GM23338 (cell line): ENCODE data around the gene TRIM45. TPM values are rescaled to one million over a fixed set of nuclear protein-coding genes. Genes with fewer than 3 reads are reported as not detected.

Experiments used
- ATAC-seq: fragments of 200-7000 bp; cut with Tn5 transposase; 3 replicates; pipeline ENCODE4 v1.9.1; 2020
- DNase-seq: peaks from one replicate; pipeline ENCODE4 v3.0.0-alpha.2; 2015; ENCODE audit warnings: low spot score
- H2AFZ ChIP-seq: fragments of 200-600 bp; sonication (generic); 2 replicates; pipeline ENCODE4 v1.8.0; 2016; ENCODE audit warnings: antibody characterized with exemption, mild to moderate bottlenecking, moderate library complexity
- H3F3A ChIP-seq: fragments of 200-600 bp; sonication (generic); replicated peaks from 2 replicates; pipeline ENCODE4 v1.8.0; 2017; ENCODE audit warnings: antibody characterized with exemption, mixed run types, low read depth
- H3K27ac ChIP-seq: fragments of 200-600 bp; sonication (generic); 2 replicates; pipeline ENCODE4 v1.6.1; 2016; ENCODE audit warnings: low read depth
- H3K27me3 ChIP-seq: fragments of 200-600 bp; sonication (generic); 2 replicates; pipeline ENCODE4 v1.8.0; 2016; ENCODE audit warnings: mild to moderate bottlenecking, mixed run types, moderate library complexity; ENCODE audit not compliant: insufficient read depth
- H3K36me3 ChIP-seq: fragments of 200-600 bp; sonication (generic); 2 replicates; pipeline ENCODE4 v1.8.0; 2016; ENCODE audit warnings: mild to moderate bottlenecking; ENCODE audit not compliant: insufficient read depth
- H3K4me1 ChIP-seq: fragments of 200-600 bp; sonication (generic); 2 replicates; pipeline ENCODE4 v1.8.0; 2016; ENCODE audit warnings: mild to moderate bottlenecking, moderate library complexity; ENCODE audit not compliant: insufficient read depth
- H3K4me2 ChIP-seq: fragments of 200-600 bp; sonication (generic); 2 replicates; pipeline ENCODE4 v1.7.1; 2017; ENCODE audit warnings: mixed run types
- H3K4me3 ChIP-seq: fragments of 200-600 bp; sonication (generic); 2 replicates; pipeline ENCODE4 v1.6.1; 2016; ENCODE audit warnings: mixed run types
- H3K79me2 ChIP-seq: fragments of 200-600 bp; sonication (generic); replicated peaks from 2 replicates; pipeline ENCODE4 v1.8.0; 2017; ENCODE audit warnings: mild to moderate bottlenecking; ENCODE audit not compliant: insufficient read depth
- H3K9me2 ChIP-seq: fragments of 200-600 bp; sonication (generic); 2 replicates; pipeline ENCODE4 v1.8.0; 2017; ENCODE audit not compliant: insufficient read depth
- H4K20me1 ChIP-seq: fragments of 200-600 bp; sonication (generic); replicated peaks from 2 replicates; pipeline ENCODE4 v1.8.0; 2017; ENCODE audit warnings: mild to moderate bottlenecking; ENCODE audit not compliant: insufficient read depth
- H3K27ac Mint-ChIP-seq: 2 replicates; pipeline ENCODE4 v1.8.0; 2020; ENCODE audit warnings: inconsistent platforms, mild to moderate bottlenecking, moderate library complexity, mixed read lengths
- H3K27me3 Mint-ChIP-seq: 3 replicates; pipeline ENCODE4 v1.8.0; 2022; ENCODE audit warnings: low read depth, mild to moderate bottlenecking, moderate library complexity, mixed read lengths, inconsistent platforms; ENCODE audit not compliant: insufficient read depth, poor library complexity
- H3K36me3 Mint-ChIP-seq: 3 replicates; pipeline ENCODE4 v1.8.0; 2021; ENCODE audit warnings: low read depth, mild to moderate bottlenecking, inconsistent platforms, moderate library complexity, mixed read lengths
- H3K4me1 Mint-ChIP-seq: 3 replicates; pipeline ENCODE4 v1.8.0; 2020; ENCODE audit warnings: mild to moderate bottlenecking, inconsistent platforms, mixed read lengths
- H3K4me3 Mint-ChIP-seq: 3 replicates; pipeline ENCODE4 v1.8.0; 2021; ENCODE audit warnings: moderate library complexity, mild to moderate bottlenecking, inconsistent platforms, mixed read lengths
- H3K9me3 Mint-ChIP-seq: 3 replicates; pipeline ENCODE4 v1.8.0; 2020; ENCODE audit warnings: moderate library complexity, mild to moderate bottlenecking, inconsistent platforms, mixed read lengths
- CREB1 ChIP-seq: fragments of 250-450 bp; sonication (Bioruptor Pico); IDR thresholded peaks from 2 replicates; pipeline ENCODE4 v1.5.0; 2020; ENCODE audit warnings: low read depth, mild to moderate bottlenecking, moderate library complexity
- EZH2 ChIP-seq: fragments of 200-600 bp; sonication (generic); IDR thresholded peaks from one replicate; pipeline ENCODE4 v1.8.0; 2017; ENCODE audit warnings: antibody characterized with exemption, mild to moderate bottlenecking, low read depth; ENCODE audit not compliant: unreplicated experiment
- EZH2phosphoT487 ChIP-seq: fragments of 200-600 bp; sonication (generic); IDR thresholded peaks from one replicate; pipeline ENCODE4 v1.8.1; 2018; ENCODE audit warnings: antibody characterized with exemption; ENCODE audit not compliant: unreplicated experiment
- JUNB ChIP-seq: IDR thresholded peaks from one replicate; pipeline ENCODE4 v1.6.1; 2016; ENCODE audit warnings: antibody characterized with exemption; ENCODE audit not compliant: unreplicated experiment
- NANOG ChIP-seq: IDR thresholded peaks from 2 replicates; pipeline ENCODE4 v1.6.1; 2016; ENCODE audit warnings: antibody characterized with exemption, borderline replicate concordance
- POLR2AphosphoS5 ChIP-seq: IDR thresholded peaks from 2 replicates; pipeline ENCODE4 v1.6.1; 2016; ENCODE audit warnings: antibody characterized with exemption, low read depth
- REST ChIP-seq: IDR thresholded peaks from one replicate; pipeline ENCODE4 v1.6.1; 2018; ENCODE audit warnings: antibody characterized with exemption; ENCODE audit not compliant: unreplicated experiment
- STAT1 ChIP-seq: IDR thresholded peaks from one replicate; pipeline ENCODE4 v1.6.1; 2016; ENCODE audit warnings: antibody characterized with exemption; ENCODE audit not compliant: unreplicated experiment
- ZNF114 ChIP-seq: fragments of 250-450 bp; sonication (Bioruptor Pico); IDR thresholded peaks from 2 replicates; pipeline ENCODE4 v1.5.0; 2020; ENCODE audit warnings: mild to moderate bottlenecking, moderate library complexity
- ZNF331 ChIP-seq: fragments of 250-450 bp; sonication (Bioruptor Pico); IDR thresholded peaks from 2 replicates; pipeline ENCODE4 v1.5.0; 2020; ENCODE audit warnings: low read depth, mild to moderate bottlenecking, moderate library complexity
- polyA plus RNA-seq: library from polyadenylated mRNA; unstranded; fragments of >200 nt; fragmentation: Nextera tagmentation; extraction: Ambion mirVana; gene quantifications from 2 replicates; pipeline ENCODE4 v1.2.1, GENCODE V29; 2016
- total RNA-seq: library from RNA; depleted of rRNA; stranded (reverse); fragments of >200 nt; shearing (Covaris generic); gene quantifications from 2 replicates; pipeline ENCODE4 v1.2.3, GENCODE V29; 2014
- TF ChIP-seq, protein P1 (sequence below): fragments of 250-450 bp; sonication (Bioruptor Pico); IDR thresholded peaks from 2 replicates; pipeline ENCODE4 v1.5.0; 2020; ENCODE audit warnings: mild to moderate bottlenecking, moderate library complexity
- TF ChIP-seq, protein P2 (sequence below), 2 experiments: fragments of 200-600 bp in 1 of 2; sonication (generic) in 1 of 2; conservative IDR thresholded peaks; 2 replicates each; pipeline versions ENCODE4 v1.5.1 to v1.6.1; 2016 to 2017; ENCODE audit warnings: antibody characterized with exemption in 2 of 2, low read depth in 2 of 2, mild to moderate bottlenecking in 2 of 2, moderate library complexity in 1 of 2

TRIM45 gene
- total and polyA plus RNA-seq, 2 experiments from 2014 or later: 8.8 to 15.0 TPM

- TF ChIP-seq CREB1 (CRISPR knock-in tag) (no peak), STAT1 (no peak)
- TF ChIP-seq, protein P1, sequence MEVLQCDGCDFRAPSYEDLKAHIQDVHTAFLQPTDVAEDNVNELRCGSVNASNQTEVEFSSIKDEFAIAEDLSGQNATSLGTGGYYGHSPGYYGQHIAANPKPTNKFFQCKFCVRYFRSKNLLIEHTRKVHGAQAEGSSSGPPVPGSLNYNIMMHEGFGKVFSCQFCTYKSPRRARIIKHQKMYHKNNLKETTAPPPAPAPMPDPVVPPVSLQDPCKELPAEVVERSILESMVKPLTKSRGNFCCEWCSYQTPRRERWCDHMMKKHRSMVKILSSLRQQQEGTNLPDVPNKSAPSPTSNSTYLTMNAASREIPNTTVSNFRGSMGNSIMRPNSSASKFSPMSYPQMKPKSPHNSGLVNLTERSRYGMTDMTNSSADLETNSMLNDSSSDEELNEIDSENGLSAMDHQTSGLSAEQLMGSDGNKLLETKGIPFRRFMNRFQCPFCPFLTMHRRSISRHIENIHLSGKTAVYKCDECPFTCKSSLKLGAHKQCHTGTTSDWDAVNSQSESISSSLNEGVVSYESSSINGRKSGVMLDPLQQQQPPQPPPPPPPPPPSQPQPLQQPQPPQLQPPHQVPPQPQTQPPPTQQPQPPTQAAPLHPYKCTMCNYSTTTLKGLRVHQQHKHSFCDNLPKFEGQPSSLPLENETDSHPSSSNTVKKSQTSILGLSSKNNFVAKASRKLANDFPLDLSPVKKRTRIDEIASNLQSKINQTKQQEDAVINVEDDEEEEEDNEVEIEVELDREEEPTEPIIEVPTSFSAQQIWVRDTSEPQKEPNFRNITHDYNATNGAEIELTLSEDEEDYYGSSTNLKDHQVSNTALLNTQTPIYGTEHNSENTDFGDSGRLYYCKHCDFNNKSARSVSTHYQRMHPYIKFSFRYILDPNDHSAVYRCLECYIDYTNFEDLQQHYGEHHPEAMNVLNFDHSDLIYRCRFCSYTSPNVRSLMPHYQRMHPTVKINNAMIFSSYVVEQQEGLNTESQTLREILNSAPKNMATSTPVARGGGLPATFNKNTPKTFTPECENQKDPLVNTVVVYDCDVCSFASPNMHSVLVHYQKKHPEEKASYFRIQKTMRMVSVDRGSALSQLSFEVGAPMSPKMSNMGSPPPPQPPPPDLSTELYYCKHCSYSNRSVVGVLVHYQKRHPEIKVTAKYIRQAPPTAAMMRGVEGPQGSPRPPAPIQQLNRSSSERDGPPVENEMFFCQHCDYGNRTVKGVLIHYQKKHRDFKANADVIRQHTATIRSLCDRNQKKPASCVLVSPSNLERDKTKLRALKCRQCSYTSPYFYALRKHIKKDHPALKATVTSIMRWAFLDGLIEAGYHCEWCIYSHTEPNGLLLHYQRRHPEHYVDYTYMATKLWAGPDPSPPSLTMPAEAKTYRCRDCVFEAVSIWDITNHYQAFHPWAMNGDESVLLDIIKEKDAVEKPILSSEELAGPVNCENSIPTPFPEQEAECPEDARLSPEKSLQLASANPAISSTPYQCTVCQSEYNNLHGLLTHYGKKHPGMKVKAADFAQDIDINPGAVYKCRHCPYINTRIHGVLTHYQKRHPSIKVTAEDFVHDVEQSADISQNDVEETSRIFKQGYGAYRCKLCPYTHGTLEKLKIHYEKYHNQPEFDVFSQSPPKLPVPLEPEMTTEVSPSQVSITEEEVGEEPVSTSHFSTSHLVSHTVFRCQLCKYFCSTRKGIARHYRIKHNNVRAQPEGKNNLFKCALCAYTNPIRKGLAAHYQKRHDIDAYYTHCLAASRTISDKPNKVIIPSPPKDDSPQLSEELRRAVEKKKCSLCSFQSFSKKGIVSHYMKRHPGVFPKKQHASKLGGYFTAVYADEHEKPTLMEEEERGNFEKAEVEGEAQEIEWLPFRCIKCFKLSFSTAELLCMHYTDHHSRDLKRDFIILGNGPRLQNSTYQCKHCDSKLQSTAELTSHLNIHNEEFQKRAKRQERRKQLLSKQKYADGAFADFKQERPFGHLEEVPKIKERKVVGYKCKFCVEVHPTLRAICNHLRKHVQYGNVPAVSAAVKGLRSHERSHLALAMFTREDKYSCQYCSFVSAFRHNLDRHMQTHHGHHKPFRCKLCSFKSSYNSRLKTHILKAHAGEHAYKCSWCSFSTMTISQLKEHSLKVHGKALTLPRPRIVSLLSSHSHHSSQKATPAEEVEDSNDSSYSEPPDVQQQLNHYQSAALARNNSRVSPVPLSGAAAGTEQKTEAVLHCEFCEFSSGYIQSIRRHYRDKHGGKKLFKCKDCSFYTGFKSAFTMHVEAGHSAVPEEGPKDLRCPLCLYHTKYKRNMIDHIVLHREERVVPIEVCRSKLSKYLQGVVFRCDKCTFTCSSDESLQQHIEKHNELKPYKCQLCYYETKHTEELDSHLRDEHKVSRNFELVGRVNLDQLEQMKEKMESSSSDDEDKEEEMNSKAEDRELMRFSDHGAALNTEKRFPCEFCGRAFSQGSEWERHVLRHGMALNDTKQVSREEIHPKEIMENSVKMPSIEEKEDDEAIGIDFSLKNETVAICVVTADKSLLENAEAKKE (CRISPR knock-in tag): no peak
Measured at GRCh38 chr1:117089996-117090395, 31.6 kb downstream of the TRIM45 start (continued).

DNA sequence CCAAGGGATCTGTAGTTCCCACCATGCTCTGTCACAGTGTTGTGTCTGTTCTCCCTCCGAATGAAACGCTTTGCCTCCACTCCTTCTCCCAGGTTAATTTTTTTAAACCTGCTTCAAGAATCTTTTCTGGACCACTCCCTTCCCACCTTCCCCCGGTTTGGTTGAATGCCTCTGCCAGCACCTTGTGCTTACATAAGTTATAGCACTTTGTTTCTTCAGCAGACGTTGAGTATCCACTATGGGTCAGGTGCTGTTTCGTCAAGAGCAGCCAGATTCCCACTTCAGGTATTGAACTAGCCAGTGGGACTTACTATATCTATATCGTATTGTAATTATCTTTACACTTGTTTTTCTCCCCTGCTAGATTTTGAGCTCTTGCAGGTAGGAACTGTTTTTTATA, 33.9 kb downstream of the TRIM45 start:
- H3K4me1 ChIP-seq: no peaks in the 10 kb centered on the region
- no peaks in the 10 kb centered on the region for H3K9me3 Mint-ChIP-seq
- no peak for TF ChIP-seq REST
- TF ChIP-seq NANOG: no peak
- no peak for TF ChIP-seq ZNF114
- no peak for TF ChIP-seq JUNB
- no peak for TF ChIP-seq EZH2phosphoT487
- TF ChIP-seq, protein P2, sequence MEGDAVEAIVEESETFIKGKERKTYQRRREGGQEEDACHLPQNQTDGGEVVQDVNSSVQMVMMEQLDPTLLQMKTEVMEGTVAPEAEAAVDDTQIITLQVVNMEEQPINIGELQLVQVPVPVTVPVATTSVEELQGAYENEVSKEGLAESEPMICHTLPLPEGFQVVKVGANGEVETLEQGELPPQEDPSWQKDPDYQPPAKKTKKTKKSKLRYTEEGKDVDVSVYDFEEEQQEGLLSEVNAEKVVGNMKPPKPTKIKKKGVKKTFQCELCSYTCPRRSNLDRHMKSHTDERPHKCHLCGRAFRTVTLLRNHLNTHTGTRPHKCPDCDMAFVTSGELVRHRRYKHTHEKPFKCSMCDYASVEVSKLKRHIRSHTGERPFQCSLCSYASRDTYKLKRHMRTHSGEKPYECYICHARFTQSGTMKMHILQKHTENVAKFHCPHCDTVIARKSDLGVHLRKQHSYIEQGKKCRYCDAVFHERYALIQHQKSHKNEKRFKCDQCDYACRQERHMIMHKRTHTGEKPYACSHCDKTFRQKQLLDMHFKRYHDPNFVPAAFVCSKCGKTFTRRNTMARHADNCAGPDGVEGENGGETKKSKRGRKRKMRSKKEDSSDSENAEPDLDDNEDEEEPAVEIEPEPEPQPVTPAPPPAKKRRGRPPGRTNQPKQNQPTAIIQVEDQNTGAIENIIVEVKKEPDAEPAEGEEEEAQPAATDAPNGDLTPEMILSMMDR (conservative IDR thresholded peaks at IDR 0.05; ENCODE audit: low read depth in 2 of 2): no peak
- TF ChIP-seq POLR2AphosphoS5: no peak
- TF ChIP-seq ZNF331 (CRISPR knock-in tag): no peak
- TF ChIP-seq EZH2: no peak
- no peak for TF ChIP-seq STAT1

More for the DNA sequence above, 33.9 kb downstream of the TRIM45 start:
- Histone ChIP-seq H4K20me1 (no peaks in the 10 kb centered on the region; the same call in 1 of the 2 replicates), H2AFZ (no peak overlapping the region), H3K4me2 (no peak overlapping the region), H3K79me2 (no peaks in the 10 kb centered on the region), H3K4me3 (no peak overlapping the region), H3K27me3 (no peaks in the 10 kb centered on the region), H3K27ac (no peak overlapping the region), H3K36me3 (peaks cover 61% of the 10 kb centered on the region), H3K9me2 (no peaks in the 10 kb centered on the region), H3F3A (no peaks in the 10 kb centered on the region)
- Mint-ChIP-seq H3K4me1 (peaks cover 11% of the 10 kb centered on the region; the same call in 2 of the 3 replicates), H3K27ac (no peak overlapping the region), H3K27me3 (no peaks in the 10 kb centered on the region), H3K4me3 (no peak overlapping the region), H3K36me3 (peaks cover 82% of the 10 kb centered on the region)
- DNase-seq (no peak), ATAC-seq (no peak)
